AG04449 (cell line): ENCODE results near the gene C11orf16.

Source experiments
- CTCF ChIA-PET: fragments of 350-600 bp; formaldehyde crosslinking; extraction: SDS; loops from one replicate; lab custom pipeline; 2021; ENCODE audit warnings: antibody characterized with exemption; lab: Yijun Ruan, JAX
- POLR2A ChIA-PET: fragments of 400-600, 350-600 bp; formaldehyde crosslinking; extraction: SDS; loops from one replicate; lab custom pipeline; 2020; ENCODE audit warnings: antibody characterized with exemption, inconsistent platforms; lab: Yijun Ruan, JAX
- DNase-seq: peaks from one replicate; pipeline ENCODE4 v3.0.0-alpha.2; 2010; ENCODE audit warnings: low read depth, low spot score
- H3K4me3 ChIP-seq: 2 replicates; pipeline ENCODE4 v1.5.1; 2011; ENCODE audit warnings: low read depth, mild to moderate bottlenecking, control low read depth, low read length
- TF ChIP-seq, protein P1 (sequence below): IDR thresholded peaks from one replicate; pipeline ENCODE4 v1.5.1; 2011; ENCODE audit warnings: mild to moderate bottlenecking, moderate library complexity, low read length, control low read depth, inconsistent platforms; ENCODE audit not compliant: insufficient read depth; ENCODE audit errors: missing control alignments

The C11orf16 gene

DNA sequence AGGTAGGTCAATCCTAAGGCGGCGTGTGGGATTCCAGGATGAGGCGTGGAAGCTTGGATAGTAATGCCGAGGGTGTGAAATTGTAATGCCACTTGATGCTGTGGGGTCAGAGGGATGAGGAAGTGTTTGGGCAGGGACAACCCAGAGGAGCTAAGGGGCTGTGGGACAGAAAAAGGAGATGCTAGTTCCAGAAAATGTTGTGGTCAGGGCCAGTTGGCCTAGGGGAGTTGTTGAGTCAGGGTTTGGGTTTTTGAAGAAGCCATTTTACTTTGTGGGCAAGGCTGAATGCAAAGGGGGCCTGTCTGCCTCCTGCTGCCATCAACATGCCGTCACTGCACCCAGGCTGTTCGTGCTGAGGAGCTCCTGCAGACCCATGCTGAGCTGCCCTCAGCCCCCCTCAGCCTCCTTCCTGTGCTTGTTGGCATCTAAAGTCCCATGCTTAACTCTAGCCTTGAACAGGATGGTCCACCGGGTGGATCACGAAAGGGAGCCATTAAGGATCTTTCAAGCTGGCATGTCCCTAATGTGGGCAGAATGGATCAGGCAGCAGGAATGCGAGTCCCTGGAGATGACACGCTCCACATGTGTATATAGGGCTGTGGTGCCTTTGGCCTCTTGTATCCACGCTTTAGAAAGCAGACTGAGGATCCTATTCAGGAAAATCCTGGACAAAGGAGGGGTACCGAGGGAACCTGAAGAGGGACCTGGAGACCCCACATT is 2.1 kb downstream of the C11orf16 start:
- DNase-seq = no peak
- ChIA-PET CTCF (interaction anchor here (1.3 kb wide), 1 partner anchor 16 kb away, joined by 6 read pairs; no protein-coding TSS in a partner anchor), POLR2A (no interaction called here)
- TF ChIP-seq, protein P1, sequence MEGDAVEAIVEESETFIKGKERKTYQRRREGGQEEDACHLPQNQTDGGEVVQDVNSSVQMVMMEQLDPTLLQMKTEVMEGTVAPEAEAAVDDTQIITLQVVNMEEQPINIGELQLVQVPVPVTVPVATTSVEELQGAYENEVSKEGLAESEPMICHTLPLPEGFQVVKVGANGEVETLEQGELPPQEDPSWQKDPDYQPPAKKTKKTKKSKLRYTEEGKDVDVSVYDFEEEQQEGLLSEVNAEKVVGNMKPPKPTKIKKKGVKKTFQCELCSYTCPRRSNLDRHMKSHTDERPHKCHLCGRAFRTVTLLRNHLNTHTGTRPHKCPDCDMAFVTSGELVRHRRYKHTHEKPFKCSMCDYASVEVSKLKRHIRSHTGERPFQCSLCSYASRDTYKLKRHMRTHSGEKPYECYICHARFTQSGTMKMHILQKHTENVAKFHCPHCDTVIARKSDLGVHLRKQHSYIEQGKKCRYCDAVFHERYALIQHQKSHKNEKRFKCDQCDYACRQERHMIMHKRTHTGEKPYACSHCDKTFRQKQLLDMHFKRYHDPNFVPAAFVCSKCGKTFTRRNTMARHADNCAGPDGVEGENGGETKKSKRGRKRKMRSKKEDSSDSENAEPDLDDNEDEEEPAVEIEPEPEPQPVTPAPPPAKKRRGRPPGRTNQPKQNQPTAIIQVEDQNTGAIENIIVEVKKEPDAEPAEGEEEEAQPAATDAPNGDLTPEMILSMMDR = no peak
- no peak overlapping the region for H3K4me3 ChIP-seq

DNA sequence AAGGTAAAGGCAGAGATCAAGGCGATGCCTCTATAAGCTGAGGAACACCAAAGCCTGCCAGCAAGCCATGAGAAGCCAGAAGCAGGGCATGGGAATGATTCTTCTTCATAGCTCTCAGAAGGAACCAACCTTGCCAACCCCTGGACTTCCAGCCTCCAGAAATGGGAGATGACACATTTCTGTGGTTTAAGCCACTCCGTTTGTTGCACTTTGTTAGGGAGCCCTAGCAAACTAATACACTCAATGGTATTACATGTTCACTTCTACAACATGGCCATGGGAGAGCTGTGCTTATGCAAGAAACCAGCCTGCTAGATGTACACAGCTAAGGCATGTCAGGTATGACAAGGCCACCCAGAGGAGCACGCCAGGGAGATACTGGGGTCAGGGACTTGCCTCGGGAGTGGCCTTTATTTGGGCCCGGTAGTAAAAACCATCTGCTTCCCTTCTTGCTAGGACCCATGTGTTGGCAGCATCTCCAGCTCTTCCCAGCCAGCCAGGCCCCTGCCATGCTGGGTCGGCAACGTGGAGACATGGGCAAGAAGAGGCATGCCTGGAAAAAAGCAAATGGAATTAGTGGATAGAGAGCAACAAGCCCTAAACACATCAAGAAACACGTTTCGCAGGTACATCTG is 3.6 kb downstream of the C11orf16 start:
- DNase-seq = no peak
- ChIA-PET POLR2A (interaction anchor here (0.7 kb wide), 1 partner anchor 208 kb away, joined by 3 read pairs; no protein-coding TSS in a partner anchor), CTCF (no interaction called here)
- TF ChIP-seq, protein P1 = no peak
- no peak overlapping the region for H3K4me3 ChIP-seq

DNA sequence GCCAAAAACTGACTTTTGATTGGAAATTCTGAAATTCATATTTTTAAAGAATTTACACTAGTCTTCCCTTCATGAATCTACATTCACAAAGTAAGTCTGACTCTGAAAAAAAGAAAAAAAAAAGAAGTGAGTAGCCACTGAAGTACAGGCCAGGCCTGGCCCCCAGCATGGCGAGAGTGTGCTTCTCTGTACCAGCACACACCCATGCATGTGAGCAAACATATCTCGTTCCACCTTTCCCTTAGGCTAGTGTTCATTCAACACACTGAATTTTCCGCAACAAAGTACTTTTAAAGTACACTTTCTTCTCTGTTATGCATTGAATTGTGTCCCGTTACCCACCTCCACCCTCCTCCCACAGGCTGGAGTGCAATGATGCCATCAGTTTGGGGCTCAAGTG is 4.5 kb downstream of the C11orf16 start:
- POLR2A ChIA-PET = no interaction called here
- CTCF ChIA-PET = interaction anchor here (1.6 kb wide), 1 partner anchor 14 kb away, joined by 4 read pairs; no protein-coding TSS in a partner anchor
- H3K4me3 ChIP-seq = no peak overlapping the region
- DNase-seq = no peak
- TF ChIP-seq, protein P1 = no peak

DNA sequence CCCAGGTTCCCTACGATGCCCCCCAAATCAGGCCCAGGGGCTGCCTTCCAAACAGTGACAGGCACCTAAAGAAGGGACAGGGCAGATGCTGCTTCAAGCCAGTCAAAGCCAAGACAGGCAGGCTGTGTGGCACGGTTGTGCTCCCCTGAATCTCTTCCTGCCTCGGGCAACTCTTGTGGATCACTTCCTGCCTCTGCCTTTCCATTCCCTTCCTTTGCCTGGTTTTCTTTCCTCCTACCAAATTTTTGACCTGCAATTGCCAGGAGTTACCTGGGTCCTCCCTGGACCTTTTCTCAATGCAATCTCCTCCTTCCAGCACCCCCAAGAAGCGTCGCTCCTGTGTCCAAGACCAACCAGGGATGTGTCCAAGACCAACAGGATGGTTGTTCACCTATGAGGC is 5.5 kb downstream of the C11orf16 start:
- H3K4me3 ChIP-seq = no peak overlapping the region
- POLR2A ChIA-PET = no interaction called here
- CTCF ChIA-PET = interaction anchor here (1.6 kb wide), 1 partner anchor 13 kb away, joined by 4 read pairs; no protein-coding TSS in a partner anchor
- DNase-seq = no peak
- TF ChIP-seq, protein P1 = no peak

DNA sequence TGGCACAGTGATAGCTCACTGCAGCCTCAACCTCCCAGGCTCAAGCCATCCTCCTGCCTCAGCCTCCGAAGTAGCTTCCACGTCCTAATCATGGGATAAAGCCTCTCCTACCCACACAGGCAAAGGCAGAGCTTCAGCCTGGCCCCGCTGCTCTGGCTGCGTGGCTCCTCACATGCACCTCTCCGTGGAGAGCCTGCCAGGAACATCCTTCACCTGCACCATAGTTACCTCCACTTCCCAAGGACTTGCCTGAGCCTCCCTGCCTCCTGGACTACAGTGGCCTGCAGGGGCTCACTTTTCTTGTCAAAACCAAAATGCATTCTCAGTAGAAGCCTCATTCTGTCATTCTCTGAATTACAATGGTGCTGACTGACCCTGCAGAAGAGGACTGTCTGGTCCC is 6.5 kb downstream of the C11orf16 start:
- TF ChIP-seq, protein P1 = no peak
- H3K4me3 ChIP-seq = no peak overlapping the region
- CTCF ChIA-PET = interaction anchor here (1.1 kb wide), 2 partner anchors 11 to 14 kb away, joined by 3 to 5 read pairs; no protein-coding TSS in a partner anchor
- no peak for DNase-seq
- POLR2A ChIA-PET = no interaction called here

DNA sequence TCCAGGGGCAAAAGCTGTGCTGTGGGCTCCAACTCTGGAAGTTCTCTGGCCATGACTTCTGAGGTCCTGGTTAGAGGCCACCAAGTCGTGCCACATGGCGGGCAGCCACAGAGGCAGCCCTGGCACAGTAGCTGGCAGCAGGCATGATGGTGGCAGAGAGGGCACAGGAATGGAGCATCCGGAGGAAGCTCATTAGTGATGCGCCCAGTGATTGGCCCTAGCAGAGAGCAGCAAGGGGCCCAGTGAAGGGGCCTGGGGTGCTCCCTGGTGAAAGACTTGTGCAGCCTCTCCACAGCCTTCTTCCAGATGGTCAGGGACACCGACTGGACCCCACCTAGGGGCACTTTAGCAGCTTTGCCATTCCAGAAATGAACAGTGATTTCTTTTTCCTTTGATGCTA is 7.0 kb downstream of the C11orf16 start:
- ChIA-PET POLR2A (no interaction called here), CTCF (interaction anchor here (1.1 kb wide), 2 partner anchors 10 to 13 kb away, joined by 3 to 5 read pairs; no protein-coding TSS in a partner anchor)
- H3K4me3 ChIP-seq = no peak overlapping the region

More for the DNA sequence above, 7.0 kb downstream of the C11orf16 start:
- TF ChIP-seq, protein P1 = no peak
- DNase-seq = no peak
